GM12892 (cell line): ENCODE results near the gene SEMA4F.

Experiments used
- DNase-seq: peaks from one replicate; pipeline ENCODE4 v3.0.0; 2011; ENCODE audit not compliant: insufficient read length
- FAIRE-seq: peaks from 2 replicates; lab custom pipeline; 2011; peaks lifted over from hg19 to GRCh38; lab: Jason Lieb, UNC
- POLR2A ChIP-seq: IDR thresholded peaks from 2 replicates; pipeline ENCODE4 v1.6.1; 2011; ENCODE audit warnings: low read depth, low read length, control low read depth
- POLR2AphosphoS5 ChIP-seq: IDR thresholded peaks from 2 replicates; pipeline ENCODE4 v1.6.1; 2011; ENCODE audit warnings: low read depth, low read length, control low read depth
- TAF1 ChIP-seq: IDR thresholded peaks from 2 replicates; pipeline ENCODE4 v1.6.1; 2011; ENCODE audit warnings: low read depth, mild to moderate bottlenecking, control low read depth, low read length, borderline replicate concordance

The SEMA4F gene

DNA sequence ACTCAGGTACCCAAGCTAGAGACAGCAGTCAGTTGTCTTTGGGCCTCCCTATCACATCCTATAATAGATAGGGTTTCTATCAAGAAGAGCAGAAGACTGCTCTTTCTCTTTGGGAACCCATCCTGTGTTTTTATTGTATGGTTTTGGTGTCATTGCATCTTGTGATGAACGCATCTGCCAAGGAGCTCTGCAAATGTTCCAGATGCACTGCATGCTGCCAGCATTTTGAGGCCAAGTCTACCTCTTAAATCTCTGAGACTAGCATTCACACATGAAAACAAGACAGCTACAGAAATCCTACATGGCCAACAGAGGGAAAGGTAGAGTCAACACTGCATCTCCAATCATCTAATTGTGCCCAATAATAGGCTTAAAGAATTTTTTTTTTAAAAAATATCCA lies 14.0 kb downstream of the SEMA4F start:
- FAIRE-seq (no peak), DNase-seq (no peak)
- TF ChIP-seq TAF1 (no peak), POLR2AphosphoS5 (no peak), POLR2A (no peak)

DNA sequence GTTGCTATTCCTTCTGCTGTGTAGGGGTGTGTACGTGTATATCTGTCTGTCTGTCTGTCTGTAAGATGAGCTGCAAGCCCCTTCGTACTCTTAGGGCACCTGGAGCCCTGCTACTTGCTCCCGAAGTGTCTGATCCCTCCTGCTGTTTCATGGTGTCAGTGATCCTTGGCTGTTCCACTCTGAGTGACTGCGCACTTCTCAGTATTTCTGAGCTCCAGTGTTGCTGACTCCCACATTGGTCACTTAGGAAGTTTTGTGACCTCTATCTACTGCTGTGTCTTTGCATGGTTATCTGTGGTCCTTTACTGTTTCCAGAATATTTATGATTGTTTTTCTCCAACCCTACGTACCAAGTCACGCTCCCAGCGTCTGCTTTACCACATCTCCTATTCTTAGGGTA lies 16.2 kb downstream of the SEMA4F start:
- no peak for DNase-seq
- no peak for TF ChIP-seq TAF1
- TF ChIP-seq POLR2A = no peak
- TF ChIP-seq POLR2AphosphoS5 = no peak
- no peak for FAIRE-seq

DNA sequence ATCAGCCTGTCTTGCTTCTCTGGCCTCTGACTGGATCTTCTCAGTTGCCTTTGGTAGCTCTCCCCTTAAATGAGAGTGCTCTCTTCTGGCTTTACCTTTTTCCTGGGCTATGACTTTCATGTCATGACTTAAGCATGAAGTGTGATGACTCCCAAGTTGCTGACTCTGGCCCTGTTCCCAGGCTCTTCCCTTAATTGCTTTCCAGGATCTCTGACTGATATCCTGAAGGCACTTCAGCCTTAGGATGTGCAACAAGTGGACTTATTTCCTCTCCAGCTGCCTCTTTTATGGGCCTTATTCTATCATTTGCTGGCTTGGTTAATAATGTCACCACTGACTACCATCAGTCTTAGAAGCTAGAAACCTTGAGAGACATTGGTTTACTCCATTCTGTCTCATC lies 17.4 kb downstream of the SEMA4F start:
- TF ChIP-seq POLR2A (no peak), POLR2AphosphoS5 (no peak), TAF1 (no peak)
- no peak for FAIRE-seq
- no peak for DNase-seq

DNA sequence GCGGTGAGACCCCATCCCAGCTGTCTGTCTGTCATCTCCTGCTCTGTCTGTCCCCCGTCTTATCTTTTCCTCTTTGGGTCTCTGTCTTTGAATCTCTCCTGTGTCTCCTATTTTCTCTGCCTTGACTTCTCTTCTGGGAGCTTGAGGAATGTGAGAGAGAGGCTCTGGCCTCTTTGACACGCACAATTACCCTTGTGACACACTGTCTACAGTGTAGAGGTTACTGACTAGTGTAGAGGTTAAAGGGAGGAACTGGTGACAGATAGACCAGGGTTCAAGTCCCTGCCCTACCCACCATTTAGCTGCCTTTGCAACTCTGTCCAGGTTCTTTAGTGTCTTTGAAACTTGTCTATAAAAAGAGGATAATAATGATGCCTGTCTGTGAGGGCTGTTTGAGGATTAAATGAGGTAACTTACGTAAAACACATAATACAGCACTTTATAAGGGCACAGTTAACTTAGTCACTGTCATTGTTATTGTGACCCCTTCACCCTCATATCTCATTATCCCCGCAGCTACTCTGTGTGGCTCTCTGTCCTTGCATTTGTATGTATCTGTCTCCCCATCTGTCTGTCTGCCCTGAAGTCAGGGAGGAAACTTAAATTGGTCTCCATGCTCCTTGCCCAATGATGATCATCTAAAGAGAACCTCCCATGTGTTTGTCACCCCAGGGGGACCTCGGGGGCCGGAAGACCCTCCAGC lies 19.9 kb downstream of the SEMA4F start:
- DNase-seq (no peak), FAIRE-seq (no peak)
- no peak for TF ChIP-seq POLR2AphosphoS5

DNA sequence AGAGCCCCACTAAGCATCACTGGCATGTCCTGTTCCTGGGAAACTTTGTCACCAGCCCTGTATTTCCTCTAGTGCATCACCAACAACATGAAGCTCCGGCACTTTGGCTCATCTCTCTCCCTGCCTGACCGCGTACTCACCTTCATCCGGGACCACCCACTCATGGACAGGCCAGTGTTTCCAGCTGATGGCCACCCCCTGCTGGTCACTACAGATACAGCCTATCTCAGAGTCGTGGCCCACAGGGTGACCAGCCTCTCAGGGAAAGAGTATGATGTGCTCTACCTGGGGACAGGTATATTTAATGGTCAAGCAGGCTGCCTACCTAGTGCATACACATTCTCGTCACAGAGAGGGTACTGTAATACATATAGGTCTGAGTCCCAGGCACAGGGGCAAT lies 21.0 kb downstream of the SEMA4F start:
- DNase-seq (no peak), FAIRE-seq (no peak)
- no peak for TF ChIP-seq POLR2A
- TF ChIP-seq POLR2AphosphoS5 = no peak

DNA sequence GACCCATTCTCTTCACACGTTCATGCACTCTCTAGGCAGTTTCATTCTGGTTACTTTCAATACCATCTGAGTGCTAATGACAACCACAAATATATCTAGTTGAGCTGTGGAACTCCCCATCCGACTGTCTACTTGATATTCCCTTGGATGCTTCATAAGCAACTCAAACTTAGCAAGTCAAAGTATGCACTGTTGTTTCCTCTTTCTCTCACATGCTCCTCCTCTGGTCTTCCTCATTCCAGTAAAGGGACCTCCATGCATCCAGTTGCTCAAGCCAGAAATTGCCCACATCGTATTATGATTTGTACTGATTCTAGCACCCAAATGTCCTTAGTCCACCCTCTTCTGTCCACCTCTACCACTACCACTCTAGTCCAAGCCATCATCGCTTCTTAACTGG lies 22.3 kb downstream of the SEMA4F start:
- TF ChIP-seq POLR2AphosphoS5 = no peak
- no peak for TF ChIP-seq POLR2A
- TF ChIP-seq TAF1 = no peak
- DNase-seq = no peak
- FAIRE-seq = no peak

DNA sequence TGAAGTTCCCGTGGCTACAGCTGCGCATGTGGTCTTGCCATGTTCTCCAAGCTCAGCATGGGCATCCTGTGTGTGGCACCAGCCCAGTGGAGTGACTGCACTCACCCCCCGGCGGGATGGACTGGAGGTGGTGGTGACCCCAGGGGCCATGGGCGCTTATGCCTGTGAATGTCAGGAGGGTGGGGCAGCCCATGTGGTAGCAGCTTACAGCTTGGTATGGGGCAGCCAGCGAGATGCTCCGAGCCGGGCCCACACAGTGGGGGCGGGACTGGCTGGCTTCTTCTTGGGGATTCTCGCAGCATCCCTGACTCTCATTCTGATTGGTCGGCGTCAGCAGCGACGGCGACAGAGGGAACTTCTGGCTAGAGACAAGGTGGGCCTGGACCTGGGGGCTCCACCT lies 25.6 kb downstream of the SEMA4F start:
- TF ChIP-seq POLR2A (no peak), TAF1 (no peak), POLR2AphosphoS5 (no peak)
- DNase-seq = no peak
- FAIRE-seq = no peak

DNA sequence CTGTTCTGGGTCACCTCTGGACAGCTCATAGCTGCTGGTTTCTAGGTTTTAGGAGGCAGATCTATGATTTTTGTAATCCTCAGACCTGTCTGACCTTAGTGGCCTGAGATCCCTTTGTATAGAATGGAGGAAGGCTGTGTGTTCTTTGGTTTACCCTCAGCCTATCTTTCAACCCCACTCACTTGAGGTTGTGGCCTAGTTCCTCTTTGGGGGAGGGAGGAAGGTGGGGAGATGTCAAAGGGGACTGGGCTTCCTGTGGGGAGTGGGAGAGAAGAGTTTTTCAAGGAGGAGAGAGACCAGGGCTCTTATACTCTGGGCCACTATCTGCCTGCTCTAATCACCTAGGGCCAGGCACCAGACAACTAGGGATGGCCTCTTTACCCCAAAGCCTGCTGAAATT lies 28.5 kb downstream of the SEMA4F start:
- TF ChIP-seq POLR2A (no peak), TAF1 (no peak), POLR2AphosphoS5 (no peak)
- DNase-seq (no peak), FAIRE-seq (no peak)

DNA sequence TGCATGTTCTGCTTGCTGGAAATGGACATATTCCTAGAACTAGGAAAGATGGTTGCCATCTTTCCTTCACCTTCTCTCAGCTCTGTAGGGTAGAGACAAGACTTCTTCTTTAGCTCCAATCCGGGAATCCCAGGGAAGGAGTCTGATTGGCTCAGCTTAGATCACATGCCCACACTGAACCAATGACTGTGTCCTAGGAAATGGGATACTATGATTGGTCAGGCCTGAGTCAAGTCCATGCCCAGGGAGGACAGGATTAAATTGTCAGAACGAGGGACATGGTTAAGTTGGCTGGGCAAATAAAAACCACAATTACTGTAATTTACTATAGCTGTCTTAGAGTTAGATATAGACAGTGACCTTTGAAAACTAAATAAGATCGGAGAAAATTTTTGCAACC lies 31.4 kb downstream of the SEMA4F start:
- no peak for TF ChIP-seq POLR2A
- no peak for TF ChIP-seq POLR2AphosphoS5
- no peak for TF ChIP-seq TAF1
- FAIRE-seq (no peak), DNase-seq (no peak)

DNA sequence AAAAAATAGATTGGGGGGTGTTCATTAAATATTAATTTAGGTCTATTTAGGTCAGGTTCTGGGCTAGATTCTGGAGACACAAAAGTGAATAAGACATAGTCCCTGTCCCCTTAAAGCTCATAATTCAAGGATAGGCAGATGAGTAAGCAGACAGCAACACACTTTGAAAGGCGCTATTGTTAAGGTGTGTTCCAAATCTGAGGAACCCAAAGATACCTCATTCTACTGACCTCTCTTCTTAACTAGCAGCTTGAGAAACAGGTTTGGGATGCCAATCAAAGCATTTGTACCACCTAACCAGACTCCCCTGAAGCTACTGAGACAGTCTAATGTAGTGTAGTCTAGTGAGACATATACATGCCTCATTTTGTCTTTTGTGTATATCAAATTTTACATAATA lies 34.8 kb downstream of the SEMA4F start:
- TF ChIP-seq TAF1 (no peak), POLR2A (no peak), POLR2AphosphoS5 (no peak)
- no peak for FAIRE-seq
- DNase-seq = no peak

DNA sequence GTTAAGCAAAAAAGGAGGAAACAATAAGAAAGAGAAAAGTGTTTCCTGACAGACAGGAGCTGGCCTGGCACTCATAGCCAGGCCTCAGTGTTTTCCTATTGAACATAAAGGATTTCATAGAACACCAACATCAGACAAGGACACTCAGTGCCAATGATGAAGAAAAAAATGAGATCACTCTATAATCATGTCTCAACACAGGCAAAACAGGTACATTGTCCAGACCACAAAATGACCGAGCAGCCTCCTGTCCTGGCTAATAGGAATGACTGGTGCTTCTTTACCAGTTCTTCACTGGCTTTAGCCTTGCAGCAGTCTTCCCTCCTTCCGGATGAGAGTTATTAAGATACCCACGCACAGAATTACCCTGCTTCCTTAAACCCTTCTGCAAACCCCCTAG lies 35.6 kb downstream of the SEMA4F start:
- FAIRE-seq = no peak
- no peak for DNase-seq
- no peak for TF ChIP-seq TAF1
- no peak for TF ChIP-seq POLR2AphosphoS5
- no peak for TF ChIP-seq POLR2A

DNA sequence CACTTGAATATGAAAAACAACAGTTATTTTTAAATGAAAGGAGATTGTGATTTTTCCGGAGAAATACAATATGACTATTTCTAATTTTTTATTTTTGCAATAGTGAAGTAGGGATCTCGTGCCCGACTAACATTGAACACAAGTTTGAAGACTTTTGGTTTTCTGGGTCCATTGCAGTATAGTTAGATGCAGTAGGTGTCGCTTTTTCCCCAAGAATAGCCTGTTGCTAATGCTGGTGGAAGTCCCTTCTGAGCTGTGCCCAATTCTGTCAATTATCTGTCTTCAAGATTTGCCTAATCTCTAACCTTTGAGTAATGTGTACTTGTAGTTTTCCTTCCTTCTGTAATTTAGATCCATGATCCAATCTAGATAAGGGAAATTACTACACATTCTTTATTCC lies 36.5 kb downstream of the SEMA4F start:
- FAIRE-seq = peak; percentile 42
- no peak for TF ChIP-seq POLR2AphosphoS5
- DNase-seq = peak; percentile 32

DNA sequence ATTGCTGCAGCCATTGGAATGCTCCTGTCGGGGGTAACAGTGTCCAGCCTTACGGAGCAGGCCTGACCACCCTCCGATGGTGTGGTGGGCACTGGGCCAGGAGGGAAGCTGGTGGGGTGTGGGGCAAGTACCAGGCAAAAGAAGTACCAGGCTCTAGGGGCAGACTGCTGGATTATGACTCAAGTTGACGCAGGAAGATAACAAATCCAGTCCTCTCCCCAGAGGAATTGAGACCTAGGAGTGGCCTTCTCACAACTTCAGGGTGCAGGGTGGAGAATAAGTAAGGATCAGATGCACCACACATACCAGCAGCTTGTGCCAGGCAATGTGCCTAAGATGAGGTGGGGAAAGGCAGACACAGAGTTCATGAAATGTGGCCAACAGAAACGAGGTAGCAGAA lies 37.9 kb downstream of the SEMA4F start:
- TF ChIP-seq POLR2AphosphoS5 (no peak), TAF1 (no peak), POLR2A (no peak)
- DNase-seq (no peak), FAIRE-seq (no peak)
